Hepatic stellate cell (primary cell): Measurements from ENCODE around the gene LGI4.
A peak's percentile ranks its signal among the peaks of the same experiment; 100 is the strongest.
"Not testable (repeated sequence)": the region's sequence is repeated elsewhere in the genome, so short reads cannot be mapped to it uniquely, and the experiment has no call there.

Source experiments
- DNase-seq: peaks from one replicate; pipeline ENCODE4 v3.0.0; 2011; ENCODE audit warnings: low spot score

LGI4 gene

GRCh38 chr19:35160629-35161433 lies 26.0 kb upstream of the LGI4 start:
- DNase-seq = no peak

GRCh38 chr19:35159606-35160005 lies 24.7 kb upstream of the LGI4 start:
- no peak for DNase-seq

- DNase-seq = no peak
These were observed 22.6 kb upstream of the LGI4 start for GRCh38 chr19:35157431-35157830.

- DNase-seq = no peak
These were observed 21.8 kb upstream of the LGI4 start for GRCh38 chr19:35156673-35157014.

- DNase-seq = no peak
These were observed 21.3 kb upstream of the LGI4 start for GRCh38 chr19:35155981-35156672.

- no peak for DNase-seq
These were observed 20.6 kb upstream of the LGI4 start for GRCh38 chr19:35155441-35155840.

- peak; percentile 93 for DNase-seq
These were observed 19.9 kb upstream of the LGI4 start, which contains the start of gene FXYD5 for GRCh38 chr19:35154525-35155406. Gene FXYD5 (plus strand): TSS chr19:35154735. CDS start chr19:35155551, 816 bp downstream.

- DNase-seq = no peak
These were observed 19.1 kb upstream of the LGI4 start for GRCh38 chr19:35153701-35154524.

GRCh38 chr19:35153129-35153522 lies 18.3 kb upstream of the LGI4 start:
- DNase-seq = not testable (repeated sequence)

- DNase-seq = no peak
These were observed 16.6 kb upstream of the LGI4 start for GRCh38 chr19:35151273-35152065.

- DNase-seq = no peak
These were observed 15.6 kb upstream of the LGI4 start for GRCh38 chr19:35150445-35150844.

GRCh38 chr19:35149463-35149862 lies 14.6 kb upstream of the LGI4 start:
- no peak for DNase-seq

GRCh38 chr19:35146746-35147459 lies 12.0 kb upstream of the LGI4 start:
- DNase-seq = no peak

GRCh38 chr19:35144600-35145436 lies 10.0 kb upstream of the LGI4 start:
- no peak for DNase-seq

- no peak for DNase-seq
These were observed 9.4 kb upstream of the LGI4 start for GRCh38 chr19:35144259-35144599.

GRCh38 chr19:35143818-35144217 lies 9.0 kb upstream of the LGI4 start:
- no peak for DNase-seq

GRCh38 chr19:35143231-35143715 lies 8.4 kb upstream of the LGI4 start, which contains the start of gene FXYD7:
Gene FXYD7 (plus strand): TSS chr19:35143255. CDS start chr19:35143334, 79 bp downstream.
- DNase-seq = no peak

GRCh38 chr19:35142606-35143230 lies 7.9 kb upstream of the LGI4 start:
- DNase-seq = no peak
